KBM-7 (cell line): ENCODE data around the gene DNAJC30.
A peak's percentile ranks its signal among the peaks of the same experiment; 100 is the strongest.
"Not testable (repeated sequence)": the region's sequence is repeated elsewhere in the genome, so short reads cannot be mapped to it uniquely, and the experiment has no call there.

Experiments used
- DNase-seq: peaks from one replicate; pipeline ENCODE4 v3.0.0-alpha.2; 2015
- in situ Hi-C: fragments of 300-500 bp; cut with MboI; formaldehyde crosslinking; loops from 2 replicates; pipeline ENCODE4 v1.14.3; 2020; ENCODE audit warnings: low sequenced_read_pairs, low pct_unique_long_range_greater_than_20kb, mixed read lengths

The DNAJC30 gene

GRCh38 chr7:73683056-73683787 lies at the start of gene DNAJC30, which contains the start of gene BUD23:
DNAJC30 (minus strand) TSS chr7:73683453; CDS start chr7:73683423, 30 bp downstream.
BUD23 (plus strand) TSS chr7:73683597; CDS start chr7:73683626, 29 bp downstream.
- in situ Hi-C loops, result no loop called here
- peak; percentile 91 for DNase-seq

DNA sequence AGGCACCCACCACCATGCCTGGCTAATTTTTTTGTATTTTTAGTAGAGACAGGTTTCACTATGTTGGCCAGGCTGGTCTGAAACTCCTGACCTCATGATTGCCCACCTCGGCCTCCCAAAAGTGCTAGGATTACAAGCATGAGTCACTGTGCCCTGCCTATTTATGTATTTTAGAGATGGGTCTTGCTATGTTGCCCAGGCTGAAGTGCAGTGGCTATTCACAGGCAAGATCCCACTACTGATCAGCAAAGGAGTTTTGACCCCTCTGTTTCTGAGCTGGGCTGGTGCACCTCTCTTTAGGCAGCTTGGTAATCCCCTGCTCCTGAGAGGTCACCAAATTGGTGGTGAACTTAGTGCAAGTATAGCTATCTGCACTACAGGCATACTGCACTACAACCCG lies 49.1 kb upstream of the DNAJC30 start:
- in situ Hi-C loops, result loop anchor here (10.0 kb wide), 1 partner anchor 108 kb away; the partner anchor contains the start of gene MLXIPL
- DNase-seq, result no peak

DNA sequence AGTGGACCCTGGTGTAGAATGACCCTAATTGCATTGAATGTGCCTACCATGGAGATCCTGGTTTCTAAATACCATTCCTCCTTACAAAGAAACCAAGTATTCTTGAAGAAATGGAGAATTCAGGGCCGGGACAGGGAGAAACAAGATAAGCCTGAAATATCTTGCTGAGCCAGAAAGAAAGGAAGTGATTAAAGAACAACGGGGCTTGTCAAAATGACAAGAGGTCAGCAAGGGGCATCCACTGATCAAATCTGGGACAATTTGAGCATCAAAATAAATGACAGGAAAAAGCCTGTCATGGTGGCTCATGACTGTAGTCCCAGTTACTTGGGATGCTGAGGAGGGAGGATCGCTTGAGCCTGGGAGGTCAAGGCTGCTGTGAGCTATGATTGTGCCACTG lies 47.2 kb upstream of the DNAJC30 start:
- in situ Hi-C loops, result loop anchor here (10.0 kb wide), 1 partner anchor 106 kb away; the partner anchor contains the start of gene MLXIPL
- no peak for DNase-seq

GRCh38 chr7:73728551-73728950 lies 45.3 kb upstream of the DNAJC30 start:
- in situ Hi-C loops, result no loop called here

GRCh38 chr7:73727952-73728351 lies 44.7 kb upstream of the DNAJC30 start:
- in situ Hi-C loops, result no loop called here
- no peak for DNase-seq

More at GRCh38 chr7:73728551-73728950, 45.3 kb upstream of the DNAJC30 start:
- DNase-seq, result no peak

DNA sequence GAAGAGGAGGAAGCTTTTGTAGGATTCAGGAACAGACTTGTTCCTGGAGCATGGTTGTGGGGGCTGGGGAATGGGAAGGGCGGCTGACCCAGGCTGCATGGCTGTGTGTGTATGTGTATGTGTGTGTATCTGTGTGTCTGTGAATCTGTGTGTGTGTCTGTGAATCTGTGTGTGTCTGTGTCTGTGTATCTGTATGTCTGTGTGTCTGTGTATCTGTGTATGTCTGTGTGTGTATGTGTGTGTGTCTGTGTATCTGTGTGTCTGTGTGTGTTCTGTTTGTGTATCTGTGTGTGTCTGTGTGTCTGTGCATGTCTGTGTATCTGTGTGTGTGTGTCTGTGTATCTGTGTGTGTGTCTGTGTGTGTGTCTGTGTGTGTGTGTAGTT lies 42.8 kb upstream of the DNAJC30 start:
- DNase-seq, result no peak
- in situ Hi-C loops, result no loop called here

DNA sequence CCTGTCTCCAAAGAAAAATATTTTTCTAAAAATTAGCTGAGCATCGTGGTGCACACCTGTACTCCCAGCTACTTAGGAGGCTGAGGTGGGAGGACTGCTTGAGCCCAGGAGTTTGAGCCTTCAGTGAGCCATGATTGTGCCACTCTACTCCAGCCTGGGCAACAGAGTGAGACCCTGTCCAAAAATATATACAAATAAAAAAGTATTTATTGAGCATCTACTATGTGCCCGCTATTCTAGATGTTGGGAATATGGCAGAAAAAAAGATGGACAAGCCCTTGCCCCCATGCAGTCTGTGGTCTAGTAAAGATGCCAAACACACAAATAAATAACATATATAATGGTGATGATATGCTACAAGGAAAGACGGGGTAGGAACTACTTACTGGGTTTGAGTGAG lies 40.6 kb upstream of the DNAJC30 start:
- in situ Hi-C loops, result no loop called here
- no peak for DNase-seq

DNA sequence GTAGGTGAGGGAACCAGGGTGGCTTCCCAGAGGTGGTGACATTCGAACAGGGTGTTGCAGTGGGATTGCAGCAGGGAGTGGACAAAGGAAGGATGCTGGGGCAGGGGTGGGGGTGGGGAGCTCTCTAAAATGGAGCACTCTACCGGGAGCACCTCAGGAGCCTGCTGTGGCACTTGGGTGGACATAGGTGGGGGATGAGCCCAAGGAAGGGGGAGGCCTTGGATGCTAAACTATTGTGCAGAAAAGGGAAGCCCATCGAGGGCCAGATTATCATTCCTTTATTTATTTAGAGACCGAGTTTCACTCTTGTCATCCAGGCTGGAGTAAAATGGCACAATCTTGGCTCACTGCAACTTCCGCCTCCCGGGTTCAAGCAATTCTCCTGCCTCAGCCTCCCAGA lies 39.5 kb upstream of the DNAJC30 start:
- in situ Hi-C loops, result no loop called here
- no peak for DNase-seq

- DNase-seq, in situ Hi-C loops: not testable (repeated sequence)
Measured at GRCh38 chr7:73722182-73722581, 38.9 kb upstream of the DNAJC30 start.

- in situ Hi-C loops, result no loop called here
- DNase-seq, result no peak
Measured at GRCh38 chr7:73721377-73721817, 38.1 kb upstream of the DNAJC30 start.

DNA sequence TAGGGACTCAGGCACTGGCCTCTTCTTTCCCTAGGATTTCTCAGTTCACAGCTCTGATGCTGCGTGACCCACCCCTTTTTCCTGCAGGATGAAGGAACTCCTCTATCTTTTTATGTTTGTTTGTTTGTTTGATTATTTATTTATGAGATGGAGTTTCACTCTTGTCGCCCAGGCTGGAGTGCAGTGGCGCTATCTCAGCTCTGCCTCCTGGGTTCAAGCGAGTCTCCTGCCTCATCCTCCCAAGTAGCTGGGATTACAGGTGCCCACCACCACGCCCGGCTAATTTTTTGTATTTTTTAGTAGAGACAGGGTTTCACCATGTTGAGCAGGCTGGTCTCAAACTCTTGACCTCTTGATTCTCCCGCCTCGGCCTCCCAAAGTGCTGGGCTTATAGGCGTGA lies 37.2 kb upstream of the DNAJC30 start:
- in situ Hi-C loops, DNase-seq: not testable (repeated sequence)

GRCh38 chr7:73719806-73720169 lies 36.5 kb upstream of the DNAJC30 start:
- in situ Hi-C loops, result no loop called here

GRCh38 chr7:73718905-73719805 lies 35.9 kb upstream of the DNAJC30 start, which contains the start of gene STX1A:
STX1A (minus strand) TSS chr7:73719669; CDS start chr7:73719631, 38 bp downstream.
- DNase-seq, result no peak
- in situ Hi-C loops, result no loop called here

More at GRCh38 chr7:73719806-73720169, 36.5 kb upstream of the DNAJC30 start:
- no peak for DNase-seq

- in situ Hi-C loops, result no loop called here
- DNase-seq, result no peak
Measured at GRCh38 chr7:73718438-73718881, 35.2 kb upstream of the DNAJC30 start.

GRCh38 chr7:73717991-73718405 lies 34.7 kb upstream of the DNAJC30 start:
- DNase-seq, result peak; percentile 91
- in situ Hi-C loops, result no loop called here

GRCh38 chr7:73717025-73717807 lies 34.0 kb upstream of the DNAJC30 start:
- no peak for DNase-seq
- in situ Hi-C loops, result no loop called here

- in situ Hi-C loops, result no loop called here
- no peak for DNase-seq
Measured at GRCh38 chr7:73716318-73716890, 33.2 kb upstream of the DNAJC30 start.

- in situ Hi-C loops, result no loop called here
Measured at GRCh38 chr7:73715648-73716317, 32.5 kb upstream of the DNAJC30 start.

More at GRCh38 chr7:73715648-73716317, 32.5 kb upstream of the DNAJC30 start:
- peak; percentile 50 for DNase-seq
